Right atrium auricular region (tissue), 2 donors: Measurements from ENCODE around the gene PFDN1. TPM values are rescaled to one million over a fixed set of nuclear protein-coding genes. Genes with fewer than 3 reads are reported as not detected.

ENCODE experiments used
- DNase-seq: peaks from one replicate; pipeline ENCODE4 v3.0.0-alpha.2; 2019; ENCODE audit warnings: low spot score
- H3K27ac ChIP-seq, 2 donors: fragments of 200-600 bp; sonication (generic); 1 replicate in 1 of 2; 2 replicates in 1 of 2; pipeline ENCODE4 v1.5.1; 2016 to 2019
- H3K27me3 ChIP-seq, 2 donors: fragments of 200-600 bp; sonication (generic); one replicate each; pipeline versions ENCODE4 v1.5.1 to v1.6.0; 2017 to 2019
- H3K36me3 ChIP-seq: fragments of 200-600 bp; sonication (generic); one replicate; pipeline ENCODE4 v1.5.1; 2016
- H3K4me1 ChIP-seq, 2 donors: fragments of 200-600 bp; sonication (generic); one replicate each; pipeline versions ENCODE4 v1.5.1 to v1.6.0; 2017 to 2019
- H3K4me3 ChIP-seq, 2 donors: fragments of 200-600 bp; sonication (generic); 1 replicate in 1 of 2; 2 replicates in 1 of 2; pipeline ENCODE4 v1.5.1; 2017 to 2019; ENCODE audit warnings: mild to moderate bottlenecking in 1 of 2, moderate library complexity in 1 of 2
- H3K9me3 ChIP-seq, 2 donors: fragments of 200-600 bp; sonication (generic); one replicate each; pipeline ENCODE4 v1.5.1; 2019
- total RNA-seq, 2 donors: library from RNA; depleted of rRNA; stranded (reverse); fragments of >200 nt; gene quantifications; one replicate each; pipeline ENCODE4 v1.1.0, GENCODE V29; 2016
- TF ChIP-seq, protein P1 (sequence below), 2 donors: fragments of 200-600 bp; sonication (generic); IDR thresholded peaks; one replicate each; pipeline ENCODE4 v1.5.1; 2019; ENCODE audit warnings: antibody characterized with exemption in 2 of 2

PFDN1 gene
- total RNA-seq, 2 donors from 2014 or later: 80.4 to 123 TPM

DNA sequence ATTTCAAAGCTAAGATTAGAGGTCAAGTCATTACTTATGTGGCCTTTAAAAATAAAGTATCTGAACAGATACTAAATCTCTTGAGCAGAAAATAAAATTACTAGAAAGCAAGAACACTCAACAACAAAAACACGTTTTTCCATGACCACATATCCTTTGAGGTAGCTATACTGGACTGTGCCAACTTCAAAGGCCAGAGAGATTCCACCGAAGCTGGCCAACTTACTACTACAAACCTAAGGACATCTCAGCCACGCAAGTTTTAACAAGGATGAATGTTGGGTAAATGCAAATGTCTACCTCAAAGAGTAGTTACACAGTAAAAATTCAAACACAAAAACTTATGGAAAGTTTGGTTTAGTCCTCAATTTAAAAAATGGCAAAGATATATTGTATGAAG lies 18.9 kb downstream of the PFDN1 start:
- DNase-seq: no peak
- TF ChIP-seq, protein P1, sequence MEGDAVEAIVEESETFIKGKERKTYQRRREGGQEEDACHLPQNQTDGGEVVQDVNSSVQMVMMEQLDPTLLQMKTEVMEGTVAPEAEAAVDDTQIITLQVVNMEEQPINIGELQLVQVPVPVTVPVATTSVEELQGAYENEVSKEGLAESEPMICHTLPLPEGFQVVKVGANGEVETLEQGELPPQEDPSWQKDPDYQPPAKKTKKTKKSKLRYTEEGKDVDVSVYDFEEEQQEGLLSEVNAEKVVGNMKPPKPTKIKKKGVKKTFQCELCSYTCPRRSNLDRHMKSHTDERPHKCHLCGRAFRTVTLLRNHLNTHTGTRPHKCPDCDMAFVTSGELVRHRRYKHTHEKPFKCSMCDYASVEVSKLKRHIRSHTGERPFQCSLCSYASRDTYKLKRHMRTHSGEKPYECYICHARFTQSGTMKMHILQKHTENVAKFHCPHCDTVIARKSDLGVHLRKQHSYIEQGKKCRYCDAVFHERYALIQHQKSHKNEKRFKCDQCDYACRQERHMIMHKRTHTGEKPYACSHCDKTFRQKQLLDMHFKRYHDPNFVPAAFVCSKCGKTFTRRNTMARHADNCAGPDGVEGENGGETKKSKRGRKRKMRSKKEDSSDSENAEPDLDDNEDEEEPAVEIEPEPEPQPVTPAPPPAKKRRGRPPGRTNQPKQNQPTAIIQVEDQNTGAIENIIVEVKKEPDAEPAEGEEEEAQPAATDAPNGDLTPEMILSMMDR (IDR thresholded peaks at IDR 0.05): no peak
- H3K4me1 ChIP-seq: peaks cover 0 to 22% of the 10 kb centered on the region in 2 donors
- no peaks in the 10 kb centered on the region for H3K27me3 ChIP-seq
- no peaks in the 10 kb centered on the region for H3K9me3 ChIP-seq
- H3K27ac ChIP-seq: no peak overlapping the region
- no peak overlapping the region for H3K4me3 ChIP-seq
- no peaks in the 10 kb centered on the region for H3K36me3 ChIP-seq

DNA sequence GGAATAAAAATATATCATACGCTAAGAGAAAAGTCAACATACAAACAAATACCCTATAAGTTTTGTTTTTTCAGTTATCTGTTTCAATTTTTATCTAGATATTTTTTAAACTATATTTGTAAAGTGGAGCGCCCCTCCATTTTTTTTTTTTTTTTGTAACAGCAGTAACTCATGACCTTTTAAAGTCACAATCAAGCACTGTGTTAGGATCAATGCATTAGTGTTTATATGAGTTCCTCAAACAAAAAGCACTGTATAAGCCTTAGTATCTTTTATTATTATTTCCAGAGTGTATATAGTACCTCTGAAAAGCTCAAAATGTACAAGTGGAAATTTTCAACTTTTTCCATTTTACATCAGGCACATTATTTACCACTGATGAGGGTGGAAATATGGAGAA lies 20.6 kb downstream of the PFDN1 start:
- Histone ChIP-seq H3K4me1 (peaks cover 0 to 22% of the 10 kb centered on the region in 2 donors), H3K4me3 (no peak overlapping the region), H3K9me3 (no peaks in the 10 kb centered on the region), H3K36me3 (no peaks in the 10 kb centered on the region), H3K27me3 (no peaks in the 10 kb centered on the region), H3K27ac (no peak overlapping the region)
- TF ChIP-seq, protein P1 (IDR thresholded peaks at IDR 0.05): no peak
- DNase-seq: no peak

DNA sequence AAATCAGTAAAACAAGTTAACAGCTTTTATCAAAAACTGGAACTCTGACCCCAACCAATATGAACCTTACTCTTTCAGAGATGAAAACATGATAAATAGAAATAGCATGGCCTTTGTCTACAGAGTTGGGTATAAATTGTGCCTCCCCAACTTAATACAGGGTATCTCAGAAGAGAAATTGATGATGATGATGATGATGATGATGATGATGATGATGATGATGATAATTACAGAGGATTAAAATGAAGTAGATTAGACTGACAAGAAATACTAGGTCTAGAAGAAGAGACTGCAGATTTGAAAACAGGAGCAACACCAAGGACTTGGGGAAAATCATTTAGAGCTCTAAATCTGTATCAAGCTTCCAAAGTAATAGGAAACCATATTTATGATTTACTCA lies 27.1 kb downstream of the PFDN1 start:
- DNase-seq: no peak
- TF ChIP-seq, protein P1 (IDR thresholded peaks at IDR 0.05): no peak
- no peak overlapping the region for H3K27ac ChIP-seq
- no peaks in the 10 kb centered on the region for H3K9me3 ChIP-seq
- H3K4me1 ChIP-seq: peaks cover 0 to 23% of the 10 kb centered on the region in 2 donors
- H3K4me3 ChIP-seq: no peak overlapping the region
- no peaks in the 10 kb centered on the region for H3K27me3 ChIP-seq
- no peaks in the 10 kb centered on the region for H3K36me3 ChIP-seq

DNA sequence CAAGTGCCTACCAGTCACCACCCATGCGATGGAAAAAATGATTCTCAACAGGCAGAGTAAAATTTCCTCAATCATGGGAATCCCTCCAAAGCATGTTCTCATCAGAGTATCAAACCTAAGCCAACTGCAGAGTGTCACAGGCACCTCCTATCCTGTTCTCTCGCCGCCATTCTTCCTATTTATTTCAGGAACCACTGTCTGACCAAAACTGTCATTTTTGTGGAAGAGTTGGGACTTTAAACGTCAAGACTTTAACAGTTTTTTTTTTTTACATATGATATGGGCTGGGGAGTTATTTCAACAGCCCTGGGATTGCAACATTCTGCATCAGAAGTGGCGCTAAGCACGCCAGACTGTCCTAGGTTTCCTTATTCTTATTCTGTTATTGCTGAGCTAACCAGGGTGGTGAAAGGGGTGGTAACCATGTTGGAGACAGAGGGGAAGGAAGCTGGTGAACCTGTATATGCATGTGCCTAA lies 29.5 kb downstream of the PFDN1 start:
- Histone ChIP-seq H3K36me3 (no peaks in the 10 kb centered on the region), H3K27me3 (no peaks in the 10 kb centered on the region), H3K9me3 (no peaks in the 10 kb centered on the region), H3K27ac (peak overlapping the region; percentile 49 to 62), H3K4me3 (no peak overlapping the region), H3K4me1 (peaks cover 0 to 19% of the 10 kb centered on the region in 2 donors)
- DNase-seq: no peak
- TF ChIP-seq, protein P1 (IDR thresholded peaks at IDR 0.05): no peak

DNA sequence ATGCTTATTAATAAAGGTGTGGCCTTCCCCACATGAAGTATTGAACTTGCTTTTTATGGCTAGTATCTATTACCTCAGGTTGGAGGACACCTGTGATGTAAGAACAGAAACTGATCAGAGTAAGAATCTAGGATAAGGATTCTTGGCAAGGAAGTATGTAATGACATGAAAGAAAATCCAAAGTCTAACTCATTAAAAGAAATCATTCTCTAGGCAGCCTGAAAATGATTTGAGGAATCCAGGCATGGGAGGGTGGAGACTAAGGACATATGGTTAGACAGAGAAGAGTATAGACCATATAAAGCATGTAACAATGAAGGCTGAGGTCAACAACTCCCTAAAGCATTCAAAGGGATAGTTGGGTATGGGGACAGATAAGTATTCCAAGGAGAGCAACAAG lies 32.9 kb downstream of the PFDN1 start:
- peaks cover 0 to 48% of the 10 kb centered on the region in 2 donors for H3K4me1 ChIP-seq
- H3K27me3 ChIP-seq: no peaks in the 10 kb centered on the region
- no peak overlapping the region for H3K4me3 ChIP-seq
- DNase-seq: no peak
- no peaks in the 10 kb centered on the region for H3K9me3 ChIP-seq
- no peak overlapping the region for H3K27ac ChIP-seq
- TF ChIP-seq, protein P1 (IDR thresholded peaks at IDR 0.05): no peak
- H3K36me3 ChIP-seq: no peaks in the 10 kb centered on the region

DNA sequence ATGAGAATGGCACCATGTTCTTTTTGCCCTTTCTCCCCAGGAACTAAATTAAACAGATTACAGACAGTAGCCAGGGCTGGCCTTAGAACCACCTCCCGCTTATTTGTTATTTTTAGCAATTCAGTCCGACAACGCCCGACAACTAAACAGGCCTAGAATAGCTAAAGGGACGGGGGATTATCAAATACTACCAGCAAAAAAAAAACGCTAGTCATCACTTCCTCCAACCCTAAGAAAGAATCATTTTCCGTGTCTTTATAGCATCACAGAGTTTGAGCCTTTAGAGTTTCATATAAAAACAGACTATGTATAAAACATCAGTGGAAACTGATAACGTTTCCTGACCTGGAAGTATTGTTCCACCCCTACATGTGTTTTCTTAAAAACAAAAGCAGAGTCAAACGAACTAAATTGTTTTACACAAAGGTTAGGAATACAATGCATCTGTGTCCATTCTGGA lies 35.3 kb downstream of the PFDN1 start:
- Histone ChIP-seq H3K4me3 (no peak overlapping the region), H3K36me3 (no peaks in the 10 kb centered on the region), H3K27ac (peak overlapping the region; percentile 62 to 79), H3K27me3 (no peaks in the 10 kb centered on the region), H3K9me3 (no peaks in the 10 kb centered on the region), H3K4me1 (peaks cover 0 to 33% of the 10 kb centered on the region in 2 donors)
- no peak for DNase-seq
- TF ChIP-seq, protein P1 (IDR thresholded peaks at IDR 0.05): no peak
